ENCODE measurements around the gene BTN1A1. TPM values are rescaled to one million over a fixed set of nuclear protein-coding genes. Genes with fewer than 3 reads are reported as not detected.

The BTN1A1 gene
- total and polyA plus RNA-seq, 2 donors (not counting 1 experiment from before 2014, with no cell fraction given) = not detected

GRCh38 chr6:26538572-26538902, 38.4 kb downstream of the BTN1A1 start:
- Histone ChIP-seq H4K20me1 (ENCODE audit: control insufficient read depth, extremely low read depth, insufficient read depth, low read length) (no peaks in the 10 kb centered on the region), H3K9me3 (ENCODE audit: control insufficient read depth, insufficient read depth, low read depth, low read length) (no peaks in the 10 kb centered on the region), H3K27me3 (ENCODE audit: control insufficient read depth, insufficient read depth, low read length) (no peaks in the 10 kb centered on the region), H3K36me3 (ENCODE audit: control insufficient read depth, insufficient read depth, low read length) (no peaks in the 10 kb centered on the region), H3K4me1 (ENCODE audit: control insufficient read depth, extremely low read depth, insufficient read depth, low read length) (peaks cover 7% of the 10 kb centered on the region), H3K27ac (ENCODE audit: insufficient read depth, low read length) (peak overlapping the region; percentile 77), H3K4me2 (ENCODE audit: extremely low read depth, insufficient read depth, low read length) (peak overlapping the region; percentile 82), H2AFZ (ENCODE audit: low read length) (peak overlapping the region; percentile 47), H3K79me2 (ENCODE audit: control insufficient read depth, insufficient read depth, low read length) (peaks cover 35% of the 10 kb centered on the region), H3K4me3 (replicated peaks in 1 of 4; ENCODE audit: control extremely low read depth in 1 of 4, insufficient read depth in 1 of 4, low read depth in 3 of 4, low read length in 4 of 4) (peak overlapping the region; percentile 78 to 91 (median 90)), H3K9ac (ENCODE audit: insufficient read depth, low read length) (peak overlapping the region; percentile 83)
- no peak for TF ChIP-seq EZH2 (IDR thresholded peaks at IDR 0.05; ENCODE audit: low read length, missing control alignments)
- TF ChIP-seq, protein P1, sequence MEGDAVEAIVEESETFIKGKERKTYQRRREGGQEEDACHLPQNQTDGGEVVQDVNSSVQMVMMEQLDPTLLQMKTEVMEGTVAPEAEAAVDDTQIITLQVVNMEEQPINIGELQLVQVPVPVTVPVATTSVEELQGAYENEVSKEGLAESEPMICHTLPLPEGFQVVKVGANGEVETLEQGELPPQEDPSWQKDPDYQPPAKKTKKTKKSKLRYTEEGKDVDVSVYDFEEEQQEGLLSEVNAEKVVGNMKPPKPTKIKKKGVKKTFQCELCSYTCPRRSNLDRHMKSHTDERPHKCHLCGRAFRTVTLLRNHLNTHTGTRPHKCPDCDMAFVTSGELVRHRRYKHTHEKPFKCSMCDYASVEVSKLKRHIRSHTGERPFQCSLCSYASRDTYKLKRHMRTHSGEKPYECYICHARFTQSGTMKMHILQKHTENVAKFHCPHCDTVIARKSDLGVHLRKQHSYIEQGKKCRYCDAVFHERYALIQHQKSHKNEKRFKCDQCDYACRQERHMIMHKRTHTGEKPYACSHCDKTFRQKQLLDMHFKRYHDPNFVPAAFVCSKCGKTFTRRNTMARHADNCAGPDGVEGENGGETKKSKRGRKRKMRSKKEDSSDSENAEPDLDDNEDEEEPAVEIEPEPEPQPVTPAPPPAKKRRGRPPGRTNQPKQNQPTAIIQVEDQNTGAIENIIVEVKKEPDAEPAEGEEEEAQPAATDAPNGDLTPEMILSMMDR (conservative IDR thresholded peaks at IDR 0.05 in 1 of 2, IDR thresholded peaks at IDR 0.05 in 1 of 2; ENCODE audit: low read depth in 1 of 2, low read length in 2 of 2) = no peak
- DNase-seq (ENCODE audit: low read depth in 2 of 2) = no peak

GRCh38 chr6:26539071-26539615, 39.0 kb downstream of the BTN1A1 start:
- peak overlapping the region; percentile 47 for H2AFZ ChIP-seq (ENCODE audit: low read length)
- peak overlapping the region; percentile 82 for H3K4me2 ChIP-seq (ENCODE audit: extremely low read depth, insufficient read depth, low read length)
- H3K9me3 ChIP-seq (ENCODE audit: control insufficient read depth, insufficient read depth, low read depth, low read length) = no peaks in the 10 kb centered on the region
- H3K9ac ChIP-seq (ENCODE audit: insufficient read depth, low read length) = peak overlapping the region; percentile 83
- peaks cover 35% of the 10 kb centered on the region for H3K79me2 ChIP-seq (ENCODE audit: control insufficient read depth, insufficient read depth, low read length)
- H4K20me1 ChIP-seq (ENCODE audit: control insufficient read depth, extremely low read depth, insufficient read depth, low read length) = no peaks in the 10 kb centered on the region
- no peaks in the 10 kb centered on the region for H3K27me3 ChIP-seq (ENCODE audit: control insufficient read depth, insufficient read depth, low read length)
- peak overlapping the region; percentile 77 for H3K27ac ChIP-seq (ENCODE audit: insufficient read depth, low read length)
- no peak for DNase-seq (ENCODE audit: low read depth in 2 of 2)
- TF ChIP-seq, protein P1 (conservative IDR thresholded peaks at IDR 0.05 in 1 of 2, IDR thresholded peaks at IDR 0.05 in 1 of 2; ENCODE audit: low read depth in 1 of 2, low read length in 2 of 2) = no peak
- TF ChIP-seq EZH2 (IDR thresholded peaks at IDR 0.05; ENCODE audit: low read length, missing control alignments) = no peak
- H3K36me3 ChIP-seq (ENCODE audit: control insufficient read depth, insufficient read depth, low read length) = no peaks in the 10 kb centered on the region
- H3K4me1 ChIP-seq (ENCODE audit: control insufficient read depth, extremely low read depth, insufficient read depth, low read length) = peaks cover 5% of the 10 kb centered on the region
- H3K4me3 ChIP-seq (replicated peaks in 1 of 4; ENCODE audit: control extremely low read depth in 1 of 4, insufficient read depth in 1 of 4, low read depth in 3 of 4, low read length in 4 of 4) = peak overlapping the region; percentile 78 to 91 (median 90)

DNA sequence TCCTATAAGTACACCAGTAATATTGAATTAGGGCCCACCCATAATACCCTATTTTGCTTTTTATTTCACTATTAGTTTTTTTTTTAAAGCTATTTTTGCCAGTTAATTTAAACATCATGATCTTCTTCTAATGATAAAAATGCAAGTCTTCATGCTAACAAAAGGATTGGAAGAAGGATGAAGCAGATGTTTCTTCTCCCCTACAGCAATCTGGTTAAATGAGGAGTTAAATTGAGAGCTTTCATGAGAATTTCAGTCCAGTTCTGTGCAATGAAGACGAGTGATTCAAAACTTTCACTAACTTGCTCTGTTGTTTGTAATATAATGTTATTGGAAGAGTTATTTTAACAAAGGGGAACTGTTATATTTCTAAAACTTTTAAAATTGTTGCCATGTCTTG, 41.5 kb downstream of the BTN1A1 start:
- DNase-seq (ENCODE audit: low read depth in 2 of 2) = no peak
- peaks cover 2% of the 10 kb centered on the region for H3K4me1 ChIP-seq (ENCODE audit: control insufficient read depth, extremely low read depth, insufficient read depth, low read length)
- H3K27me3 ChIP-seq (ENCODE audit: control insufficient read depth, insufficient read depth, low read length) = no peaks in the 10 kb centered on the region
- H3K36me3 ChIP-seq (ENCODE audit: control insufficient read depth, insufficient read depth, low read length) = peaks cover 5% of the 10 kb centered on the region
- H3K79me2 ChIP-seq (ENCODE audit: control insufficient read depth, insufficient read depth, low read length) = peaks cover 35% of the 10 kb centered on the region
- H3K27ac ChIP-seq (ENCODE audit: insufficient read depth, low read length) = no peak overlapping the region
- H4K20me1 ChIP-seq (ENCODE audit: control insufficient read depth, extremely low read depth, insufficient read depth, low read length) = no peaks in the 10 kb centered on the region
- no peak overlapping the region for H2AFZ ChIP-seq (ENCODE audit: low read length)
- no peak overlapping the region for H3K4me3 ChIP-seq (replicated peaks in 1 of 4; ENCODE audit: control extremely low read depth in 1 of 4, insufficient read depth in 1 of 4, low read depth in 3 of 4, low read length in 4 of 4)
- no peaks in the 10 kb centered on the region for H3K9me3 ChIP-seq (ENCODE audit: control insufficient read depth, insufficient read depth, low read depth, low read length)
- TF ChIP-seq, protein P1 (conservative IDR thresholded peaks at IDR 0.05 in 1 of 2, IDR thresholded peaks at IDR 0.05 in 1 of 2; ENCODE audit: low read depth in 1 of 2, low read length in 2 of 2) = no peak
- no peak for TF ChIP-seq EZH2 (IDR thresholded peaks at IDR 0.05; ENCODE audit: low read length, missing control alignments)
- H3K9ac ChIP-seq (ENCODE audit: insufficient read depth, low read length) = no peak overlapping the region
- H3K4me2 ChIP-seq (ENCODE audit: extremely low read depth, insufficient read depth, low read length) = no peak overlapping the region
